ENCODE measurements around the gene C10orf90.

DNA sequence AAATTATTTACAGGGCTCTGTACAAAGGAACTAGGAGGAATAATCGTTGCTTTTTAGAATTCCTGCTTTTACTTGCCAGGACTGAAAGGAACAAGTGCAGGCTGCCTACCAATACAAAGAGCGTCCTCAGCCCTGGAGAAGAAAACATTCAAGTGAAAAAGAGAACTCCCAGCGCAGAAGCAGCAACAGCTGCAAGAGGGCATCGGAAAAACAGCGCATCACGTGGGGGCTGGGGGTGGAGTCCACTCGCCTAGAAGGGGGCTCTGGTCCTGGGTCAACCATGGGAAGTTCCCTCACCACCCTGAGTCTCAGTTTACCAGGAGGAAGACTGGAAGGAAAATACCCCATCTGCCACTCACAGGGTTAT lies 385 bp upstream of the C10orf90 start:
- TF ChIP-seq, protein P1, sequence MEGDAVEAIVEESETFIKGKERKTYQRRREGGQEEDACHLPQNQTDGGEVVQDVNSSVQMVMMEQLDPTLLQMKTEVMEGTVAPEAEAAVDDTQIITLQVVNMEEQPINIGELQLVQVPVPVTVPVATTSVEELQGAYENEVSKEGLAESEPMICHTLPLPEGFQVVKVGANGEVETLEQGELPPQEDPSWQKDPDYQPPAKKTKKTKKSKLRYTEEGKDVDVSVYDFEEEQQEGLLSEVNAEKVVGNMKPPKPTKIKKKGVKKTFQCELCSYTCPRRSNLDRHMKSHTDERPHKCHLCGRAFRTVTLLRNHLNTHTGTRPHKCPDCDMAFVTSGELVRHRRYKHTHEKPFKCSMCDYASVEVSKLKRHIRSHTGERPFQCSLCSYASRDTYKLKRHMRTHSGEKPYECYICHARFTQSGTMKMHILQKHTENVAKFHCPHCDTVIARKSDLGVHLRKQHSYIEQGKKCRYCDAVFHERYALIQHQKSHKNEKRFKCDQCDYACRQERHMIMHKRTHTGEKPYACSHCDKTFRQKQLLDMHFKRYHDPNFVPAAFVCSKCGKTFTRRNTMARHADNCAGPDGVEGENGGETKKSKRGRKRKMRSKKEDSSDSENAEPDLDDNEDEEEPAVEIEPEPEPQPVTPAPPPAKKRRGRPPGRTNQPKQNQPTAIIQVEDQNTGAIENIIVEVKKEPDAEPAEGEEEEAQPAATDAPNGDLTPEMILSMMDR (IDR thresholded peaks at IDR 0.05), result no peak
- TF ChIP-seq EZH2 (IDR thresholded peaks at IDR 0.05), result no peak

All from neural progenitor cell (in vitro differentiated cells).